Fibroblast of skin of scalp (primary cell): Measurements from ENCODE around the gene POLR2J3. TPM values are rescaled to one million over a fixed set of nuclear protein-coding genes. Genes with fewer than 3 reads are reported as not detected.
"Not testable (repeated sequence)": the region's sequence is repeated elsewhere in the genome, so short reads cannot be mapped to it uniquely, and the experiment has no call there.

Experiments used
- DNase-seq: peaks from one replicate; pipeline ENCODE4 v3.0.0-alpha.2; 2013
- polyA plus RNA-seq, 2 experiments: library from polyadenylated mRNA; unstranded; fragments of 120-200 nt; gene quantifications; one replicate each; pipeline ENCODE4 v1.2.1, GENCODE V29; 2013; ENCODE audit not compliant: insufficient read length in 2 of 2

Gene POLR2J3
- polyA plus RNA-seq (2013, experiment 1 of 2; ENCODE audit: insufficient read length) = 61.7 TPM
- 55.0 TPM for polyA plus RNA-seq (2013, experiment 2 of 2; ENCODE audit: insufficient read length)

DNA sequence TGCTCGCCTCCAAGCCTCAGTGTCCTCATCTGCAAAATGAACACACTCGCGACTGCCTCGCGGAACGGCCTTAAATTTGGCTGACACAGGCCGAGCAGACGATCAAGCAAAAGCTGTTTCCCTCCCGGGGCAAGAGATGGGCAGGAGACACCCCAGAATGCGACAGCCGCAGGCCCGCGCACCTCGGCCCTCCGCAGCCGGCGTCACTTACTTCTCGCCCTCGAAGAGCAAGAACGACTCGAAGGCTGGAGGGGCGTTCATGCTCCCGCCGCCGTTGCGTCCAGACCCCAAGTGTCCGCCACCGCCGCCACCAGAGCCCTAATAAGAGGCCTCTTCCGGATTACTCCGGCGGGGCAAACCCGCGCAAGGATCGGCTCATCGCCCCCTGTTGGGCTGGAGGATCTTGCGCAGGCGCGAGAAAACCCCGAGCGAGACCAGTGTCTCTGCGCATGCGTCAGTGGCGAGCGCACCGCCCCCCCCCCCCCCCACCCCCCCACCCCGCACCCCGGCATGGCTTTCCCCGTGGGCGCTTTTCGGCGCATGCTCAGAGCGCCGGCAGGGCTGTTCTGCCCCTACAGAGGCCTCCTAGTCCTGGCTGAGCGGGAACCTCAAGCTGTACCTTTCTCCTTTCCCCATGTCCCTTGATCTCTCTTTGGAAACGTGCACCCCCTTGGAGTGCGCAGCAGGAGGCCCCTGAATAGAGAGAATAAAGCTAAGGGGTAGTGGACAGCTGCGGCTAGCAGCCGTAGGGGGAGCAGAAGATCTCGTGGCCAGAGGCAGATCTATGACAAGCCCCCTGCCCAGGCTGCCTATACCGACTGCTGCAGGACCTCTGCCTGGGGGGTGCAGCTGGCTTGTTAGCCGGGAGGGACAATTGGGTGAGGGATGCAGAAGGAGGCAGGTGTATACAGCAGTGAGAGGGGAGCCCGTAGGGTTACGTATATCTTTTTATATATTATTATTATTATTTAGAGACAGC lies at the start of gene POLR2J3:
Gene POLR2J3, minus strand, starts transcription at position 323 of the 979 bp plus-strand sequence. Its CDS starts 62 bp downstream, at position 261.
- DNase-seq = peak; percentile 94

DNA sequence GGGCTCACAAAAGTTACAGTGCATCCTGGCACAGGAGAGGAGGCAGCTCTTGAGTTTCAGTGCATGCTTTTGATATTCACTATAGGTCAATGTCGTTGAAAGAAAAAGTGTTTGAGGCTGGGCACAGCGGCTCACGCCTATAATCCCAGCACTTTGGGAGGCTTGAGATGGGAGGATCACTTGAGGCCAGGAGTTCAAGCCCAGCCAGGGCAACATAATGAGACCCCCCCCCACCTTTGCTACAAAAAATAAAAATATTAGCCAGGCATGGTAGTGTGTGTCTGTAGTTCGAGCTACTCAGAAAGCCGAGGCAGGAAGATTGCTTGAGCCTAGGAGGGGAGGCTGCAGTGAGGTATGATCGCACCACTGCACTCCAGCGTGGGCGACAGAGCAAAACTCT lies 45.7 kb upstream of the POLR2J3 start:
- not testable (repeated sequence) for DNase-seq

DNA sequence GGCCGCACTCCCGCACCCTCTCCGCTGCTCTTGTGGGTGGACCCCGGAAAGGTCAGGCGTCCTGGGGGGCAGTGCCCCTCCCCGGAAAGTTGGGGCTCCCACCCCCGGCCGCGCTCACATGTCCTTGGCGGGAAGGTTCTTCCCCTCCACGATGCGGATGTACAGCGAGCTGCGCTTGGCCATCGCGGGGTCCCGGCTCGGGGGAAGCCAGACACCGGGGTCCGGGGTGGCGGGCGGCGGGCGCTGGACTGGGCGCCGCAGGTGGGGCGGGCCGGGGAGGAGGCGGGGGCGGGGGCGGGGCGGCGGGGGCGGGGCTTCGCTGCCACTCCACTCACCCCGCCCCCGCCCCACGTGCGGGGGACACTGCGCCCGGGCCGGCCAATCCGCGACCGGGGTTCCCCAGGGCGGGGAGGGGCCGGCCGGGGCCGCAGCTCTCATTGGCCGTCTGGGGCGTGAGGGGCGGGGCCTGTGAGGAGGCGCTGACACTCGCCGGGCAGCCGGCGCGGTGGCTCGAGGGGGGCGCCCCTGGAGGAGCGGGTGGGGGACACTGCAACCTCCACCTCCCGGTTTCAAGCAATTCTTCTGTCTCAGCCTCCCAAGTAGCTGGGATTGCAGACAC lies 44.2 kb upstream of the POLR2J3 start, which contains the start of gene RASA4:
Gene RASA4, minus strand, starts transcription at position 250 of the 619 bp plus-strand sequence. Its CDS starts 67 bp downstream, at position 183.
- peak; percentile 2 for DNase-seq

DNA sequence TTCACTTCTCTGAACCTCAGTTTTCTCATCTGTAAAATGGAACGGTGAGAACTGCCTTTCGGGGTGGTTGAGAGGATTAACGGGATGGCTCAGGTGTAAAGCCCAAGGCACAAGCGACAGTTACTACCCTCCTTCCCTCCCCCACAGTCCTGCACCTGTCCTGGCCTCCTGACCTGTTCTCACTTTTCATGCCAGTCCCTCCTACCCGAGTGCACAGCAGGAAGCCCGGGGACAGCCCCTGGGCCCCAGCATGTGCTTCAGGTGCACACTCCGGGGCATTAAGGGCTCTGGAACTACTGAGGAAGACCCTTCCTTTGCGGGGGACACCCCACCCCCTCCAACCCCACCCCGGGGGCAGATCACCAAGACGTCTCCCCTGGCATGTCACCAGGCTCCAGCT lies 43.5 kb upstream of the POLR2J3 start:
- DNase-seq = not testable (repeated sequence)

DNA sequence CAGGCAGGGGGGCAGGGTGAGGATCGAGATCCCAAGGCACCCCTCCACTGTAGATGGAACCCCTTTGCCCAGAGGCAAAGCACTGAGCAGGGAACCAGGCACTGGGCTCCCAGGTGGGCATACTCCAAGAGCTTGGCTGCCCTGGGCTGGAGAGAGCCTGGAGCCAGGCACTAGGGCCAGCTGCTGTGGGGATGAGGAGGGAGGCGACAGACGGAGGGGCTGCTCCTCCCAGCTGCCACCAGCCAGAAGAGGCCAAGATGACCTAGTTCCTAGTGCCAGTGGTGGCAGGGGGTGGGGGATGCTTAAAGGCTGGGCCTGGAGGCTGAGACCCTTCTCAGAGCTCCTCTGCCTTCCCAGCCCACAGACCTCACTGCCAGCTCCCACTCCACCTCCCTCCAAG lies 42.5 kb upstream of the POLR2J3 start:
- DNase-seq = not testable (repeated sequence)

DNA sequence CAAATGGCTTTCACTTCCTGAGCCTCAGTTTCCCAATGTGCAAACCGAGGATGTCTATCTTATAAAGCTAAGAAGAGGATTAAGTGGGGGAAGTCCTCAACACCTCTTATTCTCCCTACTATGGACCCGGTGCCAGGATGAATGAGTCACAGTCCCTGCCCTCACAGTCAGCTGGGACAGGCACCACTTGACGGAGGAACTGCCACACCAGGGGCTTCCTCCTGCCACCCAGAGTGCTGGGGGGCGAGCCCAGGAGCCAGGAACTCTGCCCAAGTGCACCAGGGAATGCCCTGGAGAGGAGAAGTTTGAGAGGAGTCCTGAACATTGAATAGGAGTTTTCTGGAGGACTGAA lies 41.9 kb upstream of the POLR2J3 start:
- DNase-seq = not testable (repeated sequence)

DNA sequence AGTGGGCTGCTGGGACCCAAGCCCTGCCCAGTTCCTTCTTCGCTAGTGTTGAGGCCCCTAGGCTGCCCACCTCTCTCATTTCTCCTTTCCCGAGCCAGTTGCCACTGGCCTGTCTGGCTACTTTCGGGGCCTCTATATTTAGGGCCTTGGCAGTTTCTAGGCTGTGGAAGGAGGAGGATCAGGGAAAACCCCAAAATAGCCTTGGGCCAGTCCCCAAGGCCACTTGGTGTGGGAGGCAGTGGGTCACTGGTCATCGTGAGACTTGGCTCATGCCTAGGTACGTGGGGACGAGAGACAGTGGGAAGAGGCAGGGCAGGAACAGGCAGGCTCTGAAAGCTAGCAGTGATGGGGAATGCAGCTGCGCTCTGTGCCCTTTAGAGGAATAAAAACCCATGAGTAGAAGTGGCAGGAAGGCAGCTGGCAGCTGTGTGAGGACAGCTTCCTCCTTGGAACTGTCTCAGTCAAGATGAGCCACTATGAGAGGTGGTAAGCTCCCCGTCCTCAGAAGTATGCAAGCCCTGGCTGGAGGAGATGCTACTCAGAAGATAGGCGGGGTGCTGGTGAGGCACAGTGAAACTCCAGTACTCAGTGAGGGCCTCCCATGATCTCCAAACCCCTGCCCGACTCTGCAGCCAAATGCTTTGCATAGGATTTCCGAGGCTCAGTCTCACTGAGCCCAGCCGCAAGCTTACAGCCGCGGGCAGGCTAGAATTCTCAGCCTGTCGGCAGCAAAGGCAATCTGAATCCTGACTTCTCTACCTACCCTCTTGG lies 41.4 kb upstream of the POLR2J3 start:
- not testable (repeated sequence) for DNase-seq

DNA sequence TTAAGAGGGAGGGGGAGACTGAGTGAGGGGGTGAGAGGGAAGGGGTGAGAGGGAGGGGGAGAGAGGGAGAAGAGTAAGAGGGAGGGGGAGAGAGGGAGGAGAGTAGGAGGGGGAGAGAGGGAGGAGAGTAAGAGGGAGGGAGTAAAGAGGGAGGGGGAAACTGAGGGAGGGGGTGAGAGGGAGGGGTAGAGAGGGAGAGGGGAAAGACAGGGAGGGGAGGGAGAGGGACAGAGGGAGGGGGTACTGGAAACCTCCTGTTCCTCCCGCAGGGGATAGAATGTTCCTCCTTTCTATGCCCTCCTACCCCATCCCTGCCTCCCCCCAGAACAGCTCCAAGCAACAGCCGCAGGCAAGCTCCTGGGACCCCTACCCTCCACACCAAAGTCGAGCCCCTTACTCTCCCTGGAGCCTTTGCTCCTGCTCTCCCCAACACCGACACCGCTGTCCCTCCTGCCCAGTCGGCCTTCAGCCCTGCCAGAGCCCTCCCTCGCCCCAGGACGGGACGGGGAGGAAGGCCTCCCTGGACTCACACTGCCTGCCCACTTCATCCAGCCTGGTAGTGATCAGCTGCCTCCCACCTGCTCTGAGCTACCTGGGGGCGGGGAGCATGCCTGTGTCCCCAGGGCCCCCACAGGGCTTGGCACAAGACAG lies 39.4 kb upstream of the POLR2J3 start:
- DNase-seq = peak; percentile 45

DNA sequence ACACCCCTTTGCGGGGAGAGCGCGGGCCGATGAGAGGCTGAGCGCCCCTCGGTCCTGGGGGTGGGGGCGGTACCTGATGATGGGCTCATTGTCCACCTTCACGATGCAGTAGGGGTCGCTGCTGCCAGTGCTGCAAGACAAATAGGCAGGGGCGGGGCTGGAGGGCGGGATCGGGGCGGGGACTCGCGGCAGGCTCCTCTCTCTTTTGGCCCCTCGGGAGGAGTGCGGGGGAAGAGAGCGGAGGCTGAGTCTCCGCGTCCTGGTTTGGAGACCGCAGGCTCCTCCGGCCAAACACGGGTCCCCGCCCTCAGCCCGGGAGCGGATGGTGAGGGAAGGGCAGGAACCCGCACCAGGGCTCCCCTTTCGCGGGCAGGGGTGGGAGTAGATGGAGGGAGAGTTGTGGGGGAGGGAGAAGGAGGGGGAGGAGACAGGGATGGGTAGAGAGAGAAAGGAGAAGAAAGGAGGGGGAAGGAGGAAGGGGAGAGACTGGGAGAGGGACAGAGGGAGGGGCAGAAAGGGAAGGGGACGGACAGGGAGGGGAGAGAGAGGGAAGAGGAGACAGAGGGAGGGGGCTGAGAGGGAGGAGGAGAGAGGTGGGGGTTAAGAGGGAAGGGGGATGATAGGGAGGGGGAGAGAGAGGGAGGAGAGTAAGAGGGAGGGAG lies 38.8 kb upstream of the POLR2J3 start:
- DNase-seq = not testable (repeated sequence)

DNA sequence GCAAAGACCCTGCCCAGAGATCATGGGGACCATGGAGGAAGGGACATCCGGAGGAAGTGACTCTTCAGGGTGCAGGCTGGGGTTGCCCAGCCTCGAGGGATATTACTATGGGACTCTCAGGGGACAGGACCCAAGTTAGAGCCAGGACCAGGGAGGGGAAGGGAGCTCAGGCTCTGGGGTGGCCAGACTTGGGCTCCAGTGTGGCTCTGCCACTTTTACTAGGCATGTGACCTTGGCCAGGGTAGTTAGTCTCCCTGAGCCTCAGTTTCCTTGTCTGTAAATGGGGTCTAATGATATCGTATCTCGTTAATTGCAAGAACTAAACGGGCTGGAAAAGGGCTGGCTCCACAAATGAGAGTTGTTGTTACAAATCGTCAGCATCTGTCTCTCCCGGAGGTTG lies 38.1 kb upstream of the POLR2J3 start:
- not testable (repeated sequence) for DNase-seq

DNA sequence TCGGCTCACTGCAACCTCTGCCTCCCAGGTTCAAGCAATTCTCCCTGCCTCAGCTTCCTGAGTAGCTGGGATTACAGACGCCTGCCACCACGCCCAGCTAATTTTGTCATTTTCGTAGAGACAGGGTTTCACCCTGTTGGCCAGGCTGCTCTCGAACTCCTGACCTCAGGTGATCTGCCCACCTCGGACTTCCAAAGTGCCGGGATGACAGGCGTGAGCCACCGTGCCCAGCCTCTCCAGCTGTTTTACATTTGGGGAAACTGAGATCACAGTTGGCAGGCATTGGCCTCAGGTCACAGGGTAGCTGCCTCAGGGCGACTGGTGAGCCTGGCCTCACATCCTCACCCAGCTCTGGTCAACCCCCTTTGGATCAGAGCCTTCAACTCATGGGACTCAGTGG lies 37.4 kb upstream of the POLR2J3 start:
- not testable (repeated sequence) for DNase-seq

DNA sequence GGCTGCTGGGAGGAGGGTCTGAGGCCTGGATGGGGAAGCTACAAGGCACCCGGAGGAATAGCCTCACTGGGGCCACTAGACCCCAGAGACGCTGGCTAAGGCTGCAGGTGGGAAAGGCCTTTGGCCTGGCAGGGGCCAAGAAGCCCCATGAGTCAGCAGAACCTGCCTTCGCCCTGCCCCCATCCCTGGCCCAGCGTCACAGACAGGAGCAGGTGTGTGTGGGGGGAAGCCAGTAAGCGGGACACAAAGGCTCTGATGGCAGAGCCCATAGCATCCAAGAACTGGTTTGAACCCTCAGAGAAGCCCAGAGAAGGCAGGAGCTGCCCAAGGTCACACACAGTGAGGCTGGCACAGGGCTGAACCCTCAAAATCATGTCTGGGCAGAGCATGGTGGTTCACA lies 34.5 kb upstream of the POLR2J3 start:
- DNase-seq = not testable (repeated sequence)

DNA sequence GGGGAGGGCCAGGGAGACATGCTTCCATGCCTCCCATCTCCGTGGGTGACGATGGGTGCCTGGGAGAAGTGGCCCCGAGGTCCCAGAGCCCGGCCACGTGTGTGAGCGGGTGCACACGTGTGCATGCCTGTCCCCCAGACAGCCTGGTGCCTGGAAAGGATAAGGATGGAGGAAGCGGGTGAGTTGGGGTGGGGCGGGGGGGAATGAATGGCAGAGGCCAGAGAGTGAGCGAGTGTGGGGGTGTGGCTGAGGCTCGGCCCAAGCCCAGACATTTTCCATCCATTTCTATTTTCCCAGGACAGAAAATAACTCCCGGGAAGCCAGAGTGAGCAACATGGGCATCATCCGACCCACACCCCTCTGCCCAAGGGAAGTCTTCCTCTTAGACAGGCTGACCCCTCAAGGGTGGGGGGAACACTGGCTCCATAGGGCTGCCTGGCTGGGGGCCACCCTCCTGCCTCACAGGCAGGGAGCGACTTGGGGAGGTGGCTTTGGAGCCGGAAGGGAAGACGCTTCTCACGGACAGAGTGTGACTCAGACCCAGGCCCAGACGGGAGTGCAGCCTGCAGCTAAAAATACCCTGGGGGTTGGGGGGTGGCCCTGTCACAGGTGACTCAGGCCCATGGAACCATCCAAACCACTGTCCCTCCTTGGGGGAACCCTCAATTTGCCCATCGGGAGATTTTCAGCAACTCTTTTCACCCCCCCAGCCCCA lies 32.2 kb upstream of the POLR2J3 start:
- DNase-seq = not testable (repeated sequence)

DNA sequence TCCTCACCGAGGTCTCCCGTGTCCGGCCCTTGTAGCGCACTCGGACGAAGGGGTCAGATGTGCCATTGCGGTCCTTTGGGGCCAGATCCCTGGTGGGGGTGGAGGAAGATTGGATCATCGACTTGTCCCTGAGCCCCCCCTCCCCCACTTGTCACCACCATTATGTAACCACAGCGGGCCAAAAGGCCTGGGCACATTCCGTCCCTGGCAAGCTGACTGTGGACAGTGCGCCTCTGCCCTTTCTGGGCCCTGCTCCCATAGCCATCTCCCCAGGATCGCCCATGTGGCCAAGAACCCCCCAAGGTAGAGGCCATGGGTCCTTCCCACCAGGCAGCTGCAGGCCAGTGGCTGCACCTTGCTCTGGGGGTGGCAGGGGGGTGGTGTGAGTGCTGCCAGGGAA lies 29.9 kb upstream of the POLR2J3 start:
- not testable (repeated sequence) for DNase-seq

DNA sequence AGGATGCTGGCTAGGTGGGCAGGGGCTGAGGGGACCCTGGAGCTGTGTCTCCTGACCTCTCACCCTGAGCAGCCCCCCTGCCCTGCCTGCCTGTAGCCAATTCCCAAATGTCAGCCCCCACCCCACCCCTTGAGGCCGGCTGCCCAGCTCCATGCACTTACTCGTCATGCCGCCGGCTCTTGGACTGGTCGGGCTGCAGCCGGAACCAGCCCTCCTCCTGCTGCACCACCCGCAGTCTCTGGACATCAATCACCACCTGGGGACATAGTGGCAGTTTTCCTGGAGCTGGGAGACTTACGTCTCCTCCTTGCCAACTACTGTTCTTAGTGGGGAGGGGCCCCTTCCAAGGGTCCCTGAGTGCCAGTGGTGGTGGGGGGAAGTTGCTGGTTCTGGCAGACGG lies 27.3 kb upstream of the POLR2J3 start:
- not testable (repeated sequence) for DNase-seq

DNA sequence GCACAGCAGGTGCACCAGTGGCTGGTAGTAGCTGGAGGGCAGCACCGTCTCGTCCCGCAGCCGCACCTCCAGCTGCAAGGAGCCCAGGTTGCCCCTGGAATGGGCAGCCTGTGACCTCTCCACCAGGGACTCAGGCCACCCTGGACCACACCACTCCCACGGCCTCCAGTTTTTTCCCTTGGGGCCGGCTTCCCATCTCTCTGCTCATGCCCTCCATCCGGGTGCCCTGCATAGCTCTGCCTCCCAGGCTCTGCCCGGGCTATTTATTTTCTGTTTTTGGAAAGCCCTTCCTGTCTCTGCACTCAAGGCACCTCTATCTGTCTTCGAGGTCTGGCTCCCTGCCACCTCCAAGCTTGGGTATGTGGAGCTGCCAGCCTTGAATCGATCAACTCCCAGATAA lies 23.7 kb upstream of the POLR2J3 start:
- not testable (repeated sequence) for DNase-seq

DNA sequence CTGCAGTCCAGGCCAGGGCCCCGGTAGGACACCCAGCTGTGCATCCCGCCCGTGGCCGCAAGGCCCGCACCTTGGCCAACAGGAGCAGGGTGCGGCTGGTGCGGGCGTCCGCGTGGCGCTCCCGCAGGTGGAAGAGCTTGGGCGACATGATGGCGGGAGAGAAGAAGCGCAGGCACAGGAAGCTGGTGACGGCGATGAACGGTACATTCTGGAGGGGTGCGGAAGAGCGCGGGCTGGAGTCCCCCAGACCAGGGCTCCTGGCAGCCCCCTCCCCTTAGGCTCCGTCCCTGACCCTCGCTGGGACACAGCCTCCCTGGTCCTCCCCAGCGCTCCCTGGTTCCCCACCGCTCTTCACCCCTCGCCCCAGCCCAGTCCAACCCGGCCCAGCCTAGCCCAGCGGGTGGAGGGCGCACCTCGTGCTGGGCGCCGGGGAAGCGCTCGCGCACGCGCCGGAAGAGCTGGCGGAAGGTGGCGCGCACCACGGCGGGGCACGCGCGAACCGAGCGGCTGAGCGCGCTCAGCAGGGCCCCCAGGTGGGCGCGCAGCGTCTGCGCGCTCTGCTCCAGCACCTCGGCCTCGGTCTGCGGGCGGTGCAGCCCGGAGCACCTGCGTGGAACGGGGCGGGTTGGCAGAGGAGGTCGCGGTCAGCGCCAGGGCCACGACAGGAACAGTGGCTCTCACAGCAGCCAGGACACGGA lies 21.4 kb upstream of the POLR2J3 start:
- DNase-seq = not testable (repeated sequence)

DNA sequence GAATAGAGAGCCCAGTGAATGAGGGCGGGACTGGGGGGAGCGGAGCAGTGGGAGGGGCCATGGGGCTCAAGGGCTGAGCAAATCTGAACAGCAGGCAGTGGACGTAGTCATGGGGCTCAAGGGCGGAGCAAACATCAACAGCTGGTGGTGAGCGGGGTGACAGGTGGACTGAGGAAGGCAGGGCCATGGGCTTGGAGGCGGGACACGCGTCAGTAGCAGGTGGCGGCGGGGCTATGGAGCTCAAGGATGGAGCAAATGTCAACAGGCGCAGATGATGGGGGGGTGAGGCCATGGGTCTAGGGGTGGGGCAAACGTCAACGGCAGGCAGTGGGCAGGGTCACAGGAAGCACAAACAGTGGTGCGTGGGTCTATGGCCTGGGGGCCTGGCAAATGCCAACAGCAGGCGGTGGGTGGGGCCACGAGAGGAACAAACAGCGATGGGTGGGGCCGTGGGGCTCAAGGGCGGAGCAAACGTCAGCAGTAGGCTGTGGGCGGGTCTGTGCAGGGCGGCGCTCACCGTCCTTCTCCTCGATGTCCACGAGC lies 20.2 kb upstream of the POLR2J3 start:
- not testable (repeated sequence) for DNase-seq

DNA sequence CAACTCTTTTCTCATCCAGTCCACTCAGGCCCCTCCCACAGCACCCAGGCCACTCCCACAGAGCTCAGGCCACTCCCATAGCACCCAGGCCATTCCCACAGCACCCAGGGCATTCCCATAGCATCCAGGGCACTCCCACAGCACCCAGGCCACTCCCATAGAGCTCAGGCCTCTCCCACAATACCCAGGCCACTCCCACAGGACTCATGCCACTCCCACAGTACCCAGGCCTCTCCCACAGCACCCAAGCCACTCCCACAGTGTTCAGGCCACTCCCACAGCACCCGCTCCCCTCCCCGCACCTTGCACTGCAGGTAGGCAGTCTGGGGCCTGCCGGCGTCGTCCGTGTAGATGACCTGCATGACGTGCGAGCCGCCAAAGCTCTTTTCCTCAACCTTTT lies 17.5 kb upstream of the POLR2J3 start:
- not testable (repeated sequence) for DNase-seq

DNA sequence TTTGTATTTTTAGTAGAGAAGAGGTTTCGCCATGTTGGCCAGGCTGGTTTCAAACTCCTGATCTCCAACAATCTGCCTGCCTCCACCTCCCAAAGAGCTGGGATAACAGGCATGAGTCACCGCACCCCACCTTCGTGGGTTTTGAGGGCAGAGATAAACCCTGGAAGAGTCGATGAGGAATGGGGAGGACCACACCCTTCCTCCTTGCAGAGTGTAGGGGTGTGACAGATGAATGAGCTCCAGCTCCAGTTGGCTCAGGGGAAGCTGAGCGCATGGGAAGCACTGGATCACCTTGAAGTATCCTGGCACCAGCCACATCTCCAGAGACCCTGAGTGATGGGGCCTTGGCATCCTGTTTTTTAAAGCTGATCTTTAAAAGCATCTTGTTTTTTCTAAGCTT lies 11.1 kb upstream of the POLR2J3 start:
- not testable (repeated sequence) for DNase-seq
